ENCODE data around the gene SIM1.

The SIM1 gene

DNA sequence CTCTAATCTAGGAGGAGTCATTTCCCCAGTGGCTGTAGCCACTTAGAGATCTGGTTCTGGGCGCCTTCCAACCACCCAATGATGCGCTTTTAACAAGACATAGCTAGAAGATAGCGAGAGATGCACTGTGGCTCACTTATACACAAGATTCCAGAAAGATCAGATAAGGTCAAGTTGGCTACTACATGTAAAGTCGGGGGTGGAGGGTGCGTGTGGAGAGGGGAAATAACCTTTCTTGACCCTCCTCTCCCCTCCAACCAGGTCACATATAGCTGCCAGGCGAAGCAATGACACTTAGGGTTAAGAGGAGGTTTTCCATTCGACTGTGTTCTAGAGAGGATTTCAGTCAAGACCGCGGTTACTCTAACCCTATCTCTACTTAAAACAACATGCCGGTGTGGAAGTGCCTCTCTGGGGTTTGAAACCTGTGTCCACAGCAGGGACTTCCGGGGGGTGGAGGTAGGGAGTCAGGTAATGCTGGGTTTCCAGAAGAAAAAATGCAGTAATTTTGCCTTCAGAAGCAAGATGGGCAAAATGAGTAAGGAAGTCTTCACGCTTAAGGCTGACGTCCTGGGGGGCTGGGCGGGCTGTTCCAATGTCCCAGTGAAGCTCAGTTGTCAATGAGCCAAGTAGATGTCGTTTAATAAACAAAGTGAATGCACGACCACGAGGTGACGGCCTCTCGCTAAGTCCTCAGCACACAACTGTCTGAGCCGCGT lies 1.8 kb upstream of the SIM1 start:
- DNase-seq (ENCODE audit: low spot score): peak; percentile 24
- TF ChIP-seq, protein P1, sequence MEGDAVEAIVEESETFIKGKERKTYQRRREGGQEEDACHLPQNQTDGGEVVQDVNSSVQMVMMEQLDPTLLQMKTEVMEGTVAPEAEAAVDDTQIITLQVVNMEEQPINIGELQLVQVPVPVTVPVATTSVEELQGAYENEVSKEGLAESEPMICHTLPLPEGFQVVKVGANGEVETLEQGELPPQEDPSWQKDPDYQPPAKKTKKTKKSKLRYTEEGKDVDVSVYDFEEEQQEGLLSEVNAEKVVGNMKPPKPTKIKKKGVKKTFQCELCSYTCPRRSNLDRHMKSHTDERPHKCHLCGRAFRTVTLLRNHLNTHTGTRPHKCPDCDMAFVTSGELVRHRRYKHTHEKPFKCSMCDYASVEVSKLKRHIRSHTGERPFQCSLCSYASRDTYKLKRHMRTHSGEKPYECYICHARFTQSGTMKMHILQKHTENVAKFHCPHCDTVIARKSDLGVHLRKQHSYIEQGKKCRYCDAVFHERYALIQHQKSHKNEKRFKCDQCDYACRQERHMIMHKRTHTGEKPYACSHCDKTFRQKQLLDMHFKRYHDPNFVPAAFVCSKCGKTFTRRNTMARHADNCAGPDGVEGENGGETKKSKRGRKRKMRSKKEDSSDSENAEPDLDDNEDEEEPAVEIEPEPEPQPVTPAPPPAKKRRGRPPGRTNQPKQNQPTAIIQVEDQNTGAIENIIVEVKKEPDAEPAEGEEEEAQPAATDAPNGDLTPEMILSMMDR (IDR thresholded peaks at IDR 0.05; ENCODE audit: borderline replicate concordance, control extremely low read depth, extremely low read depth, insufficient read depth, missing control alignments): no peak
- in situ Hi-C loops (cut with MboI; ENCODE audit: low sequenced_read_pairs, unreplicated experiment): loop anchor here (25.0 kb wide), 1 partner anchor 854 kb away; the partner anchor contains the start of gene PRDM13

DNA sequence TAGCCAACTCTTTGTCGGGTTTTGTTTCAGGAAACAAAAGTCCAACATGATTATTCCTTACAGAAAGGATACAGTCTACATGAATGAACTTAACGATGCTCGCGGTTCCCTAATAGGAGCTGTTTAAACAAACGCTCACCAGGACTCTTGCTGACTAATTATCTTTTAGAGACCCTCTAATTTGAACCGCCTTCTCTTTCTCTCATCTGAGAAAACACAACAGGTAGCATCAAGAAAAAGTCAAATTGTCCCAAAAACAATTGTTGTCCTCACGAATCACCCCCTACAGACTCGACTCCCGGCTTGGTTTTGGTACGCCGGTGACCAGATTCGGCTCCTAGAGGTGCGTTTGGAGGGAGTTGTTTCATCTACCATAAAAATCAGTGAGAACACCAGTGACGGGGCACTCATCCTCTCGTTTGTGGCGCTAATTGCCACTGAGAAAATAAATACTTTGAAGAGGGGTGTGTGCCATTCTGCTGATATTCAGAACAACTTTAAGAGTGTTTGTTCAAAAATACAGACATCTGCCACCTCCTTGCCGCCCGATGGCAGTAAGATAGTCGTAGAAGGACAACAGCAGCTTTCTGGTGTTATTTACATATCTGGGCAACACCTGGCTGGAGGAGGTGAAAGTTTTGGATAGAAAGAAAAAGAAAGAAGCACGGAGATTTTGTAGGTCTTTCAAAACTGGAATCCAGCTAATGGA lies 1.1 kb upstream of the SIM1 start:
- peak; percentile 27 for DNase-seq (ENCODE audit: low spot score)
- in situ Hi-C loops (cut with MboI; ENCODE audit: low sequenced_read_pairs, unreplicated experiment): loop anchor here (25.0 kb wide), 1 partner anchor 854 kb away; the partner anchor contains the start of gene PRDM13
- TF ChIP-seq, protein P1 (IDR thresholded peaks at IDR 0.05; ENCODE audit: borderline replicate concordance, control extremely low read depth, extremely low read depth, insufficient read depth, missing control alignments): no peak

DNA sequence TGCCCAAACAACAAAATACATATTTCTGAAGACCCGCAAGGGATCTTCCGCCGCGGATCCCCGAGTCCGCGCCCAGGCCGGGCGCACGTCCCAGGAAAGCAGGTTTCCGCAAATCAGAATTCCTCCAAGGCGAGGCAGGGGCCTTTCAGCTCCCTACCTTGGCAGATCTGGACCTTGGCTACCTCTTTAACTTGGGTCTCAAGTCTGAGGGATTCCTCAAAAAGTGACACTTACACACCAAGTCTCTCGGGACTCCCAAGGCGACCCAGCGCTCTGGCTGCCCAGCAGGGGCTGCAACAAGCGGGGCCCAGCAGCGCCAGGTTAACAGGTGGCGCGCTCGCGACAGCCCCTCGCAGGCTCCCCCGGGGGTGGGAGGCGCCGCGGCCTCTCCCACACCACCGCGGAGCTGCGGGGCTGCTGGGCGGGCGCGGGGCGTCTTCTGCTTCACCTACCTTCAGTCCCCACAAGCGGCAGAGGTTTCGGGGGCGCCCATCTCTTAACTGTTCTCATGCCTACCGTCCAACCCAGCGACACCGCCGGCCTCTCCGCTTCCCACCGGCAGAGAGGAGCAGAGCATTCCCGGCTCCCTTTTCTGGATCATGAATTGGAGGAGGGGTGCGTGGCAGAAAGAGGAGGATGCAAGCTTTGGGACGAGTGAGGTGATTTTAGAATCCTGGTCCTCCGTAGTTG lies 414 bp downstream of the SIM1 start:
- TF ChIP-seq, protein P1 (IDR thresholded peaks at IDR 0.05; ENCODE audit: borderline replicate concordance, control extremely low read depth, extremely low read depth, insufficient read depth, missing control alignments): no peak
- in situ Hi-C loops (cut with MboI; ENCODE audit: low sequenced_read_pairs, unreplicated experiment): loop anchor here (25.0 kb wide), 1 partner anchor 852 kb away; the partner anchor contains the start of gene PRDM13
- DNase-seq (ENCODE audit: low spot score): peak; percentile 36

DNA sequence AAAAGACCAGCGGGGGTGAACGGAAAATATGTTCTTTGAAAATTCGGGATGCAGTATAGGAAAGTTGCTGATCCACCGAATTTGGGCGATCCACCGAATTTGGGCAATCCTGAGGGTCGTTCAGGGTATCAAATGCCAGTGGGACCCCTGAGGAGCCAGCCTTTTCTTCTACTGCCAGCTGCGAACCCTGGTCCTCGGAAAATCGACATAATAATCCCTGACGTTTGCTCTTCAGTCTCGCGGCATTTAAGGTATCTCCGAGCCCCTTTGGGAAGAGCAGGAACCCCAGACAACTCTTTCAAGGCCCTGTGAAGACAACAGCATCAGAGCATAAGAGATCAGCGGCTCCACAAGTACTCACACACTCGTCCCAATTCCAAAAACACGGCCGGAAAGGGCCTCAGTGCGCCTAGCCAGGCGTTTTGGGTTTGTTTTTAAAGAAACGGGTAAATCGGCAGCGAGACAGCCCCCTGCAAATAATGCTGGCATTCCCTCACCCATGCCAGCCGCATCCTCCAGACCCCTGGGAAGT lies 1.0 kb downstream of the SIM1 start:
- peak; percentile 21 for DNase-seq (ENCODE audit: low spot score)
- in situ Hi-C loops (cut with MboI; ENCODE audit: low sequenced_read_pairs, unreplicated experiment): loop anchor here (25.0 kb wide), 1 partner anchor 851 kb away; the partner anchor contains the start of gene PRDM13
- TF ChIP-seq, protein P1 (IDR thresholded peaks at IDR 0.05; ENCODE audit: borderline replicate concordance, control extremely low read depth, extremely low read depth, insufficient read depth, missing control alignments): no peak

DNA sequence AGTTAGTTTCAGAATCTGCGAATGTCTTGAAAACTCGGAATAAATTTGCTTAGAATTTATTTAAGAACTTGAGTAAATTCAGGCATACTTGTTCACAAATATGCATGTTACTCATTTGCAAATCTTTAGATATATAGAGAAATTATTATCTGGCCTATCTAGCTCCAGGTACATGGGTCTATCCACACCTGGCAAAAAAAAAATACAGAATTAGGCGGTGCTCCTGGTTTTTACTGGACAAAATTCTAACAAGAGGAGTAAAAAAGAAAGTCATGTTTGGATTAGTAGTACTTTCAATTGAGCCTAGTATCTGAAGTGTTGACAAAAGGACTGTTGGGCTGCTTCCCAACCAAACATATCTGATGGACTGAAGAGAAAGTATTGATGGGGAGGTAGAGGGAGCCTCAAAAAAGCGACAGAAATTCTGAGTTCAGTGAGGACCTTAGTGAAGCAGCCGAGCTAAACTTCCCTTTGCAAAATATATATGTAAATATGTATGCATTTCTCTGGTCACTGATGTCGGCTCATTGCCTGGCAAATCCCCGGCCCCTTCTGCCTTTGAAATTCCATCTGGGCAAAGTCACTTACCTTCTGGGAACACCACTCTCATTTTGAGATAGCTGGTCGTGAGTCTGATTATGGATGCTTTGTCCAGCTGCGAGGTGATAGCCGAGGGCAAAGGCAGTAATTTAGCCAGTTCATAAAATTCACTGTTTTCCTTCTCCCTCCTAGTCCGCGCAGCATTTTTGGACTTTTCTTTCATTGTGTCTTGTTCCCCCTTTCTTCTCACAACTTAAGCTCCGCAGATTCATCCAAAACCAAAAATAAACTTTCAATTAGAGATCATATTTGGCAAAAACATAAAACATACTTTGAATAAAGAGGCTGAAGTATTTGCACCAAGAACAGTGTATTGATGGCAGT lies 1.8 kb downstream of the SIM1 start:
- in situ Hi-C loops (cut with MboI; ENCODE audit: low sequenced_read_pairs, unreplicated experiment): loop anchor here (25.0 kb wide), 1 partner anchor 851 kb away; the partner anchor contains the start of gene PRDM13
- DNase-seq (ENCODE audit: low spot score): no peak
- TF ChIP-seq, protein P1 (IDR thresholded peaks at IDR 0.05; ENCODE audit: borderline replicate concordance, control extremely low read depth, extremely low read depth, insufficient read depth, missing control alignments): no peak

All from GM13976 (cell line).